H54 (cell line): ENCODE data around the gene PANK2.
"Not testable (repeated sequence)": the region's sequence is repeated elsewhere in the genome, so short reads cannot be mapped to it uniquely, and the experiment has no call there.

ENCODE experiments used
- DNase-seq: peaks from one replicate; pipeline ENCODE4 v3.0.0; 2011; ENCODE audit warnings: low spot score, mixed read lengths; ENCODE audit not compliant: insufficient read length
- FAIRE-seq: peaks from 3 replicates; lab custom pipeline; 2011; peaks lifted over from hg19 to GRCh38; lab: Jason Lieb, UNC
- POLR2A ChIP-seq: IDR thresholded peaks from 2 replicates; pipeline ENCODE4 v1.6.1; 2011; ENCODE audit warnings: low read depth, mild to moderate bottlenecking, low read length

The PANK2 gene

GRCh38 chr20:3862333-3862732 is 26.9 kb upstream of the PANK2 start:
- no peak for TF ChIP-seq POLR2A
- no peak for FAIRE-seq
- no peak for DNase-seq

GRCh38 chr20:3863317-3863716 is 25.9 kb upstream of the PANK2 start:
- DNase-seq (no peak), FAIRE-seq (no peak)
- TF ChIP-seq POLR2A = no peak

- FAIRE-seq = no peak
- no peak for DNase-seq
- TF ChIP-seq POLR2A = no peak
Observed at GRCh38 chr20:3864518-3864917, 24.7 kb upstream of the PANK2 start.

- FAIRE-seq (no peak), DNase-seq (no peak)
- no peak for TF ChIP-seq POLR2A
Observed at GRCh38 chr20:3865152-3865886, 23.9 kb upstream of the PANK2 start.

- no peak for DNase-seq
- no peak for TF ChIP-seq POLR2A
- FAIRE-seq = no peak
Observed at GRCh38 chr20:3865887-3866407, 23.2 kb upstream of the PANK2 start.

GRCh38 chr20:3866464-3866863 is 22.7 kb upstream of the PANK2 start:
- FAIRE-seq = no peak
- TF ChIP-seq POLR2A = no peak
- no peak for DNase-seq

GRCh38 chr20:3867802-3868201 is 21.4 kb upstream of the PANK2 start:
- TF ChIP-seq POLR2A = no peak
- no peak for FAIRE-seq
- DNase-seq = no peak

GRCh38 chr20:3869839-3870634 is 19.1 kb upstream of the PANK2 start:
- DNase-seq (no peak), FAIRE-seq (no peak)
- no peak for TF ChIP-seq POLR2A

GRCh38 chr20:3871550-3872265 is 17.5 kb upstream of the PANK2 start:
- DNase-seq = no peak
- FAIRE-seq = no peak
- TF ChIP-seq POLR2A = no peak

GRCh38 chr20:3873507-3873906 is 15.7 kb upstream of the PANK2 start:
- no peak for TF ChIP-seq POLR2A
- DNase-seq = no peak
- FAIRE-seq = no peak

GRCh38 chr20:3874194-3874844 is 14.9 kb upstream of the PANK2 start:
- no peak for FAIRE-seq
- no peak for DNase-seq
- TF ChIP-seq POLR2A = no peak

- TF ChIP-seq POLR2A = no peak
- DNase-seq (no peak), FAIRE-seq (no peak)
Observed at GRCh38 chr20:3875378-3875974, 13.7 kb upstream of the PANK2 start.

- FAIRE-seq (no peak), DNase-seq (no peak)
- TF ChIP-seq POLR2A = no peak
Observed at GRCh38 chr20:3876000-3876399, 13.2 kb upstream of the PANK2 start.

- no peak for TF ChIP-seq POLR2A
- FAIRE-seq (no peak), DNase-seq (no peak)
Observed at GRCh38 chr20:3876676-3877075, 12.5 kb upstream of the PANK2 start.

GRCh38 chr20:3878921-3879274 is 10.3 kb upstream of the PANK2 start:
- FAIRE-seq, DNase-seq: not testable (repeated sequence)
